H1 (cell line): ENCODE data around the gene ABI3BP. TPM values are rescaled to one million over a fixed set of nuclear protein-coding genes. Genes with fewer than 3 reads are reported as not detected.

Source experiments
- CTCF ChIA-PET: fragments of 300-600 bp; sonication (Branson Sonifier 250); formaldehyde crosslinking; loops from one replicate; lab custom pipeline; 2021; ENCODE audit not compliant: partially characterized antibody; lab: Charles Lee
- POLR2A ChIA-PET: fragments of 300-600 bp; sonication (Branson Sonifier 250); formaldehyde crosslinking; loops from one replicate; lab custom pipeline; 2021; ENCODE audit warnings: inconsistent platforms; ENCODE audit not compliant: partially characterized antibody; lab: Charles Lee
- DNase-seq, 2 experiments: peaks; one replicate each; pipeline versions ENCODE4 v3.0.0 to v3.0.0-alpha.2; 2010 to 2022; ENCODE audit warnings: low spot score in 2 of 2, low read depth in 1 of 2, mixed read lengths in 1 of 2
- FAIRE-seq: peaks from 2 replicates; lab custom pipeline; 2011; peaks lifted over from hg19 to GRCh38; lab: Jason Lieb, UNC
- H2AFZ ChIP-seq: 2 replicates; pipeline ENCODE4 v1.8.1; 2012; ENCODE audit warnings: low read length, inconsistent platforms
- H2AK5ac ChIP-seq: 2 replicates; pipeline ENCODE4 v1.6.1; 2013; ENCODE audit warnings: low read depth, low read length
- H2BK120ac ChIP-seq: replicated peaks from 2 replicates; pipeline ENCODE3; 2013; ENCODE audit warnings: low read depth, low read length, inconsistent platforms
- H2BK12ac ChIP-seq: 2 replicates; pipeline ENCODE4 v1.6.1; 2013; ENCODE audit warnings: low read depth, low read length
- H2BK15ac ChIP-seq: 2 replicates; pipeline ENCODE4 v1.6.1; 2013; ENCODE audit warnings: low read length
- H2BK20ac ChIP-seq: 2 replicates; pipeline ENCODE4 v1.6.1; 2013; ENCODE audit warnings: low read length
- H2BK5ac ChIP-seq: 2 replicates; pipeline ENCODE4 v1.6.1; 2013; ENCODE audit warnings: low read depth, low read length
- H3K14ac ChIP-seq: 2 replicates; pipeline ENCODE4 v1.6.1; 2013; ENCODE audit warnings: inconsistent platforms; ENCODE audit not compliant: insufficient read length
- H3K18ac ChIP-seq: 2 replicates; pipeline ENCODE4 v1.6.1; 2013; ENCODE audit warnings: low read length; ENCODE audit errors: extremely low read depth
- H3K23ac ChIP-seq: 2 replicates; pipeline ENCODE4 v1.6.1; 2013; ENCODE audit warnings: inconsistent platforms; ENCODE audit not compliant: insufficient read length
- H3K23me2 ChIP-seq: 2 replicates; pipeline ENCODE4 v1.6.1; 2013; ENCODE audit warnings: low read depth, low read length
- H3K27ac ChIP-seq: 2 replicates; pipeline ENCODE4 v1.6.1; 2011; ENCODE audit warnings: low read depth, low read length, inconsistent platforms
- H3K27me3 ChIP-seq, 4 experiments: replicated peaks in 1 of 4; 1 replicate in 1 of 4; 2 replicates in 3 of 4; pipeline versions ENCODE4 v1.6.1 to v1.8.1; 2011 to 2013; ENCODE audit warnings: low read length in 3 of 4, mild to moderate bottlenecking in 3 of 4, inconsistent platforms in 2 of 4, mixed read lengths in 2 of 4, moderate library complexity in 1 of 4; ENCODE audit not compliant: control insufficient read depth in 3 of 4, insufficient read depth in 3 of 4; ENCODE audit errors: extremely low read depth in 1 of 4
- H3K36me3 ChIP-seq, 4 experiments: 2 replicates each; pipeline versions ENCODE4 v1.6.1 to v1.8.1; 2011 to 2013; ENCODE audit warnings: mild to moderate bottlenecking in 4 of 4, low read length in 3 of 4, moderate library complexity in 2 of 4, control low read depth in 1 of 4, inconsistent platforms in 1 of 4; ENCODE audit not compliant: insufficient read depth in 4 of 4, control insufficient read depth in 2 of 4
- H3K4ac ChIP-seq: replicated peaks from 2 replicates; pipeline ENCODE3; 2013; ENCODE audit warnings: low read length, low read depth, mixed read lengths, inconsistent platforms; ENCODE audit not compliant: insufficient read length
- H3K4me1 ChIP-seq, 4 experiments: replicated peaks in 1 of 4; 1 replicate in 1 of 4; 2 replicates in 3 of 4; pipeline versions ENCODE4 v1.6.1 to v1.8.1; 2011 to 2013; ENCODE audit warnings: low read length in 3 of 4, inconsistent platforms in 2 of 4, mixed read lengths in 1 of 4; ENCODE audit not compliant: insufficient read depth in 4 of 4, control insufficient read depth in 3 of 4
- H3K4me2 ChIP-seq, 2 experiments: 2 replicates each; pipeline versions ENCODE4 v1.6.1 to v1.8.1; 2011 to 2013; ENCODE audit warnings: low read depth in 2 of 2, low read length in 2 of 2, control low read depth in 1 of 2, inconsistent platforms in 1 of 2, mild to moderate bottlenecking in 1 of 2; ENCODE audit not compliant: insufficient read depth in 1 of 2
- H3K4me3 ChIP-seq, 4 experiments: fragments of 200-600, 300-600 bp in 1 of 4; sonication (generic), shearing (Covaris generic), sonication (Bioruptor Twin) in 1 of 4; 2 replicates each; pipeline versions ENCODE4 v1.5.1 to v1.8.1; 2011 to 2016; ENCODE audit warnings: low read length in 4 of 4, low read depth in 3 of 4, control low read depth in 2 of 4, inconsistent platforms in 2 of 4, mild to moderate bottlenecking in 2 of 4, mixed read lengths in 1 of 4, moderate library complexity in 1 of 4; ENCODE audit not compliant: insufficient read depth in 2 of 4; ENCODE audit errors: extremely low read depth in 1 of 4
- H3K56ac ChIP-seq: replicated peaks from 2 replicates; pipeline ENCODE3; 2013; ENCODE audit warnings: low read depth, mild to moderate bottlenecking, mixed read lengths, low read length, inconsistent platforms; ENCODE audit not compliant: insufficient read length
- H3K79me1 ChIP-seq: 2 replicates; pipeline ENCODE4 v1.6.1; 2013; ENCODE audit warnings: low read depth, low read length, control low read depth
- H3K79me2 ChIP-seq, 2 experiments: 2 replicates each; pipeline versions ENCODE4 v1.6.1 to v1.8.1; 2012 to 2013; ENCODE audit warnings: low read length in 2 of 2, mild to moderate bottlenecking in 2 of 2, inconsistent platforms in 1 of 2; ENCODE audit not compliant: insufficient read depth in 2 of 2, control insufficient read depth in 1 of 2
- H3K9ac ChIP-seq, 4 experiments: replicated peaks in 1 of 4; 1 replicate in 1 of 4; 2 replicates in 3 of 4; pipeline versions ENCODE4 v1.6.1 to v1.8.1; 2011 to 2013; ENCODE audit warnings: low read depth in 3 of 4, low read length in 3 of 4, control low read depth in 2 of 4, mild to moderate bottlenecking in 2 of 4, moderate library complexity in 2 of 4, inconsistent platforms in 1 of 4; ENCODE audit errors: extremely low read depth in 1 of 4
- H3K9me3 ChIP-seq, 2 experiments: 2 replicates each; pipeline versions ENCODE4 v1.6.1 to v1.8.1; 2012 to 2013; ENCODE audit warnings: mild to moderate bottlenecking in 2 of 2, moderate library complexity in 2 of 2, control low read depth in 1 of 2, inconsistent platforms in 1 of 2, low read depth in 1 of 2, low read length in 1 of 2, mixed read lengths in 1 of 2; ENCODE audit not compliant: insufficient read depth in 2 of 2
- H4K20me1 ChIP-seq, 2 experiments: replicated peaks in 1 of 2; 2 replicates each; pipeline versions ENCODE3 to v1.8.1; 2011 to 2013; ENCODE audit warnings: inconsistent platforms in 2 of 2, low read length in 2 of 2, mild to moderate bottlenecking in 1 of 2; ENCODE audit not compliant: insufficient read depth in 2 of 2, control insufficient read depth in 1 of 2
- H4K5ac ChIP-seq: 2 replicates; pipeline ENCODE4 v1.6.1; 2013; ENCODE audit warnings: low read length, low read depth, mixed read lengths, inconsistent platforms; ENCODE audit not compliant: insufficient read length
- H4K8ac ChIP-seq: 2 replicates; pipeline ENCODE4 v1.8.0; 2013; ENCODE audit warnings: mild to moderate bottlenecking, moderate library complexity, low read length, inconsistent platforms; ENCODE audit not compliant: insufficient read depth; ENCODE audit errors: extremely low read depth
- H4K91ac ChIP-seq: replicated peaks from 2 replicates; pipeline ENCODE3; 2013; ENCODE audit warnings: low read length, mixed read lengths, inconsistent platforms; ENCODE audit not compliant: insufficient read length
- ASH2L ChIP-seq: fragments of 200-600, 300-600 bp; sonication (generic); IDR thresholded peaks from one replicate; pipeline ENCODE4 v1.7.1; 2017; ENCODE audit warnings: low read length
- SIX5 ChIP-seq: IDR thresholded peaks from 2 replicates; pipeline ENCODE4 v1.6.1; 2011; ENCODE audit warnings: mild to moderate bottlenecking, low read depth, low read length
- SP4 ChIP-seq: IDR thresholded peaks from 2 replicates; pipeline ENCODE4 v1.6.1; 2012; ENCODE audit warnings: low read length, inconsistent platforms
- polyA plus RNA-seq, 7 experiments: library from polyadenylated mRNA; depleted of rRNA in 3 of 7; stranded (reverse) in 5 of 7; unstranded in 2 of 7; fragments of >200 nt in 5 of 7; fragments of 200-250 nt in 2 of 7; gene quantifications; 1 replicate in 5 of 7; 2 replicates in 1 of 7; 4 replicates in 1 of 7; pipeline versions ENCODE4 v1.2.1 to v1.2.3, GENCODE V29; 2011 to 2013; ENCODE audit warnings: missing spikeins in 2 of 7, mixed read lengths in 2 of 7
- total RNA-seq: library from RNA; stranded (reverse); fragmentation: NEBNext Ultra II Directional; extraction: Animal tissue kit (Norgen Biotek cat#: 25700); gene quantifications from 2 replicates; pipeline ENCODE4 v1.2.1, GENCODE V29; 2021

ABI3BP gene
- total and polyA plus RNA-seq, 2 of the 8 experiments (the other 6 are each of a cell fraction or from before 2014, with no cell fraction given): 0.08 to 0.32 TPM

DNA sequence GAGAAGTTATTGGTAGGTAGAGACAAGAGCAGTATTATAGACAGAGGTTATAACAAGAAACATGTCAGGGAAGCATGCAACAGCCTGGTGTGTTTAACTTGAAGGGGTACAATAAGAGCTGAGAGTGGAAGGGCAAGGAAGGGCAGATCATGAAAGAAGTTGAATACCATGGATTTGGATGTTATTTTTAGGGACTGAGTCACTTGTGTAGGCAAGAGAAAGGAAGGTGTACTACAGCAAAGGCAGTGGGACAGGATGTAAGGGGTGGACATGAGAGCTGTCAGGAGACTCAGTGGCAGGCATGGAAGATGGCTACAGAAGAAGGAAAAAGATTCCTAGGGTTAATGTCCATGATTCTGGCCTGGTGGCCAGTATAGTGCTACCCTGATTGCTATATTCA, 217.6 kb downstream of the ABI3BP start:
- H3K36me3 ChIP-seq: no peaks in the 10 kb centered on the region
- H3K56ac ChIP-seq: no peak overlapping the region
- POLR2A ChIA-PET: interaction anchor here (0.8 kb wide), 1 partner anchor 22 kb away, joined by 3 read pairs; no protein-coding TSS in a partner anchor
- H3K4me1 ChIP-seq: 0 out of 7 replicates have a peak, but pooled peaks cover 0 to under 1% (median 0%) of the 10 kb centered on the region in 4 experiments
- H3K4me2 ChIP-seq: no peak overlapping the region
- TF ChIP-seq SP4: no peak
- TF ChIP-seq ASH2L: no peak
- TF ChIP-seq SIX5: no peak
- TF ChIP-seq, all 59 proteins: peak for 0
- no peak overlapping the region for H2AK5ac ChIP-seq
- H3K4me3 ChIP-seq: no peak overlapping the region
- DNase-seq: no peak
- H4K91ac ChIP-seq: no peak overlapping the region
- no peak overlapping the region for H4K8ac ChIP-seq
- no peak overlapping the region for H2BK12ac ChIP-seq
- no peak overlapping the region for H3K14ac ChIP-seq
- H3K9ac ChIP-seq: no peak overlapping the region
- no peak overlapping the region for H2BK120ac ChIP-seq
- no peaks in the 10 kb centered on the region for H3K79me1 ChIP-seq
- no peak overlapping the region for H3K23ac ChIP-seq
- no peak overlapping the region for H3K18ac ChIP-seq
- FAIRE-seq: no peak
- no peaks in the 10 kb centered on the region for H3K79me2 ChIP-seq
- no peak overlapping the region for H2BK20ac ChIP-seq
- H3K27ac ChIP-seq: no peak overlapping the region
- no peaks in the 10 kb centered on the region for H3K9me3 ChIP-seq
- no peak overlapping the region for H2BK5ac ChIP-seq
- no peaks in the 10 kb centered on the region for H4K20me1 ChIP-seq
- no peaks in the 10 kb centered on the region for H3K23me2 ChIP-seq
- H2BK15ac ChIP-seq: no peak overlapping the region
- H3K27me3 ChIP-seq: peaks cover 0 to 1% (median 0%) of the 10 kb centered on the region in 4 experiments; a peak in 1 of 7 replicates
- no peak overlapping the region for H4K5ac ChIP-seq
- CTCF ChIA-PET: interaction anchor here (0.6 to 2.5 kb wide), 4 partner anchors 14 to 1816 kb away, joined by 3 to 10 read pairs (median 4); no protein-coding TSS in a partner anchor
- H3K4ac ChIP-seq: no peak overlapping the region
- no peak overlapping the region for H2AFZ ChIP-seq
